ENCODE measurements around the gene MALRD1. TPM values are rescaled to one million over a fixed set of nuclear protein-coding genes. Genes with fewer than 3 reads are reported as not detected.
"Not testable (repeated sequence)": the region's sequence is repeated elsewhere in the genome, so short reads cannot be mapped to it uniquely, and the experiment has no call there.

MALRD1 gene
- total RNA-seq, 1 experiment from 2014 or later: not detected

DNA sequence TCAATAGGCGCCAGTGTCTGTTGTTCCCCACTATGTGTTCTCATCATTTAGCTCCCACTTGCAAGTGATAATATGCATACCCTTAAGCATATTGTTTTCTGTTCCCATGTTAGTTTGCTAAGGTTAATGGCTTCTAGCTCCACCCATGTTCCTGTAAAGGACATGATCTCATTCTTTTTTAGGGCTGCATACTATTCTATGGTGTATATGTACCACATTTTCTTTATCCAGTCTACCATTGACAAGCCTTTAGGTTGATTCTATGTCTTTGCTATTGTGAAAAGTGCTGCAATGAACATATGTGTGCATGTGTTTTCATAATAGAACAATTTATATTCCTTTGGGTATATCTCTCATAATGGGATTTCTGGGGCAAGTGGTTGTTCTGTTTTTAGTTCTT is 689.8 kb downstream of the MALRD1 start:
- Histone ChIP-seq H3K4me3 (no peak overlapping the region), H3K27ac (no peak overlapping the region), H3K4me1 (no peaks in the 10 kb centered on the region), H3K27me3 (no peaks in the 10 kb centered on the region), H3K36me3 (no peaks in the 10 kb centered on the region), H3K9me3 (replicated peaks) (no peaks in the 10 kb centered on the region)
- DNase-seq: no peak

DNA sequence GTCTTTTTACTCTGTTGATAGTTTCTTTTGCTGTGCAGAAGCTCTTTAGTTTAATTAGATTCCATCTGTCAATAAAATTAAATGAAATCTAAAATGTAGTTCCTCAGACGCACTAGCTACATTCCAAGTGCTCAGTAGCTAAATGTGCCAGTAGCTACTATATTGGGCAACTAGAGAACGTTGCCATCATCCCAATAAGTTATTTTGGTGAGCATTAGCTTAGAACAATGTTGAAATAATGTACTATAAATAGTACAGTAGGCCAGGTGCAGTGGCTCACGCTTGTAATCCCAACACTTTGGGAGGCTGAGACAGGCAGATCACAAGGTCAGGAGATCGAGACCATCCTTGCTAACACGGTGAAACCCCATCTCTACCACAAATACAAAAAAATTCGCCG is 690.6 kb downstream of the MALRD1 start:
- H3K27ac ChIP-seq; H3K4me1 ChIP-seq; H3K36me3 ChIP-seq; H3K27me3 ChIP-seq; DNase-seq; H3K9me3 ChIP-seq (replicated peaks); H3K4me3 ChIP-seq: not testable (repeated sequence)

DNA sequence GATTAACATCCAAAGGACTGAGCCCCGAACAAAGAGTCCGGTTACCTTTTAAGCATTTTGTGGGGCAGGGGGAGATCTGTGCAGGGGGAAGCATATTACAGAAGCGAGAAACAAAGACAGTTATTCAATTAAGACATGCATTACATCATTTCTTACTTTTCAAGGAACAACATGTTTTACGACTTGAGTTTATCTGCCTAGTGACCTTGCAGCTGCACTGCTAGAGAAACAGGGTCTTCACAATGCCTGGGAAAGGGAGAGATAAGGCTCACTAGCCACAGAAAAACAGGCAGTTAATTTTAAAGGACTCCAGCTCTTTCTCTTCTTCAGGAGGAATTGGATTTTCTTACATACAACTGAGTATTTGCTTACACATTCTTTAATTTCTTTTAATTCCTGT is 693.5 kb downstream of the MALRD1 start:
- H3K27me3 ChIP-seq; H3K4me3 ChIP-seq; H3K4me1 ChIP-seq; H3K27ac ChIP-seq; DNase-seq; H3K9me3 ChIP-seq (replicated peaks); H3K36me3 ChIP-seq: not testable (repeated sequence)

DNA sequence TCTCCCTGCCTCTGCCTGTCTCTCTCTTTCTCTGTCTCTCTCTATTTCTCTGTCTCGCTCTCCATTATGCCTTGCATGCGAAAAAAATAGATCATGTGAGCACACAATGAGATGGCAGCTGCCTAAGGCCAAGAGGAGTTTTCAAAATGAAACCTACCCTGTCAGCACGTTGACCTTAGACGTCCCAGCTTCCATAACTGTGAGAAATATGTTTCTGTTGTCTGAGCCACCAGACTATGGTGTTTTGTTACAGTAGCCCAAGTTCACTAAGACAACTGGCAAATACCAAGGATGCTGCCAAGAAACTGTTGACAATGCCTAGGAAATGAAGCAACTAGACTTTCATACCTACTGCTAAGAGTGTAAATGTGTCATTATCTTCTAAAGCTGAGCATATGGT is 697.1 kb downstream of the MALRD1 start:
- Histone ChIP-seq H3K36me3 (no peaks in the 10 kb centered on the region), H3K27ac (no peak overlapping the region), H3K27me3 (no peaks in the 10 kb centered on the region), H3K4me3 (no peak overlapping the region), H3K4me1 (no peaks in the 10 kb centered on the region), H3K9me3 (replicated peaks) (no peaks in the 10 kb centered on the region)
- DNase-seq: no peak

DNA sequence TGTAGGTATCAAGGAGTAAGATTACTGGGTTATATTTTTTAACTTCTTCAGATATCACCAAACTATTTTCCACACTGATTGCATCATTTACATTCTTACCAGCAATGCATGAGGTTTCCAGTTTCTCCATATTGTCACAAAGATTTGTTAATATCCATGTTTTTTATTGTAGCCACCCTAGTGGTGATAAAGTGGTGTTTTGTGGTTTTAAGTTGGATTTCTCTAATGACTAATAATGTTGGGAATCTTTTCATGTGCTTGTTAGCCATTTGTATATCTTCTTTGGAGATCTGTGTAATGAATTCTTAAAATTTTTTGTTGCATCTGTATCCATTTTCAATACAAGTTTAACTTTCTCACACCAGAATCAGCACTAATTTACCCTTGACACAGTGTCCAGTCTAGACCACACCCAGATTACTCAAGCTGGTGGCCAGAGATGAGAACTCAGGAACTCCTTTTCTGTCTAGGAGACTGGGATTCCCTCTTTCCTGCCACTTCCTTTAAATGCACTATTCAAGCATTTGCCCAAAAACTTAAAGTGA is 700.7 kb downstream of the MALRD1 start:
- Histone ChIP-seq H3K4me1 (no peaks in the 10 kb centered on the region), H3K27me3 (no peaks in the 10 kb centered on the region), H3K36me3 (no peaks in the 10 kb centered on the region), H3K4me3 (no peak overlapping the region), H3K9me3 (replicated peaks) (no peaks in the 10 kb centered on the region), H3K27ac (no peak overlapping the region)
- DNase-seq: no peak

DNA sequence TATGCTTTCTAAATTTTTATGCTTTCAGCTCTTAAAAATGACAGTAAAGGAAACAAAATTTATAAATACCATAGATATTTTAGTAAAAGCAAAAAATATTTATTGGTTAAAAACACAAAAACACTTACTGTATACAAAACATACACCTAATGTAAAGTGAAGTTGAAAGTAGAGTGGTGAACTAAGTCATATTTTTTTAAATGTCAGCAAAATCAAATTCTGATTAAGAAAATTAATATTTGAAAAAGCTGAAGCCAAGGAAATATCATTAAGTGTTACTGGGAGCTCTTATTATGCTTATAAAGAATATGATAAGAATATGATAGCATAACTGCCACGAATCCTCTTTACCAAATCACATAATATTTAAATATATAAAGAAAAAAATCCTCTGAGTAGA is 702.4 kb downstream of the MALRD1 start:
- H3K9me3 ChIP-seq (replicated peaks): no peaks in the 10 kb centered on the region
- no peak for DNase-seq
- no peaks in the 10 kb centered on the region for H3K27me3 ChIP-seq
- H3K4me1 ChIP-seq: no peaks in the 10 kb centered on the region
- H3K4me3 ChIP-seq: no peak overlapping the region
- no peaks in the 10 kb centered on the region for H3K36me3 ChIP-seq
- H3K27ac ChIP-seq: no peak overlapping the region

DNA sequence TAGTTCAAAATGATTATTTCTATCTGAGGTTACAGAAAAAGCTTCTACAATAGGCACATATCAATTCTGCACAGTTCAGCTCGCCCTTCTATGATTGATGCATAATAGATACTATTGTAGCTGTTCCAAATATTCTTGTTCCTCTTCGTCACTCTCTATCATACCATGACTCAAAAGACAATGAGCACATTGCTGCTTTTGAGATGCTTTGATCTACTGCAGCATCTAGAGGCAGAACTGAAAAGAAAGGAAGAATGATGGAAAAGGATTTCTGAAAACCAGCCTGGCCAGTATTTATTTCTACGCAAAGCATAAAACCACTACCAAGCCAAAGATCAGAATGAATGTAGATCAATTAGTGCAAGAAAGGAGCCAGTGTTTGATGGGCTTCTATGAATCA is 708.3 kb downstream of the MALRD1 start:
- Histone ChIP-seq H3K27ac (no peak overlapping the region), H3K4me3 (no peak overlapping the region), H3K4me1 (no peaks in the 10 kb centered on the region), H3K27me3 (no peaks in the 10 kb centered on the region), H3K36me3 (no peaks in the 10 kb centered on the region), H3K9me3 (replicated peaks) (no peaks in the 10 kb centered on the region)
- no peak for DNase-seq

DNA sequence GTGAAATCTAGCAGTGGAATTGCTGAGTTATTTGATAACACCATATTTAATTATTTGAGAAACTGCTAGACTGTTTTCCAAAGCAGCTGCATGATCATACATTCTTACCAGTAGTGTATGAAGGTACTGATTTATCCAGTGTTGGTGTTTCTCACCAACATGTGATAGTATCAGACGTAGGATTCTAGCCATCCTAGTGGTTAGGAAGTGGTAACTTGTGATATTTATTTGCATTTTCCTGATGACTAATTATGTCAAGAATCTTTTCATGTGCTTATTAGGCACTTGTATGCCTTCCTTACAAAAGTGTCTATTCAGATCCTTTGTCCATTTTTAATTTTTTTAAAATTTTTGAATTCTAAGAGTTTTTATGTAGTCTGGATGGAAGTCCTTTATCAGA is 713.4 kb downstream of the MALRD1 start:
- no peak overlapping the region for H3K27ac ChIP-seq
- no peaks in the 10 kb centered on the region for H3K4me1 ChIP-seq
- H3K36me3 ChIP-seq: no peaks in the 10 kb centered on the region
- H3K9me3 ChIP-seq (replicated peaks): no peaks in the 10 kb centered on the region
- no peak for DNase-seq
- no peaks in the 10 kb centered on the region for H3K27me3 ChIP-seq
- H3K4me3 ChIP-seq: no peak overlapping the region

DNA sequence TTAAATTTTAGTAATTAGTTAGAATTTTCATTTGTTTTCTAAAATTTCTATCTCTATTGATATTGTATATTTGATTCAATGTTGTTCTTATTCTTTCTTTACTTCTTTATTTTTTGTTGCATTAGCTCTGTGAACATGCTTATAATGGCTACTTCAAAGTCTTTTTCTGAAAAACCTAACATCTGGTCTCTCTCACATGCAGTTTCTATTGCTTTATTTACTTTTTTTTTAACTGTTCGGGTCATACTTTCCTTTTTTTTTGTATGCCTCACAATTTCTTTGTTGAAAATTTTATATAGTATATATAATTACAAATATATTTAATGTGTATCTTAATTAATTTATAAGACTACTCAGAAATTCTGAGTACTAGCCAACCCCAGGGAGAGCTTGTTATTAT is 715.5 kb downstream of the MALRD1 start:
- H3K27me3 ChIP-seq: no peaks in the 10 kb centered on the region
- no peaks in the 10 kb centered on the region for H3K9me3 ChIP-seq (replicated peaks)
- no peak for DNase-seq

DNA sequence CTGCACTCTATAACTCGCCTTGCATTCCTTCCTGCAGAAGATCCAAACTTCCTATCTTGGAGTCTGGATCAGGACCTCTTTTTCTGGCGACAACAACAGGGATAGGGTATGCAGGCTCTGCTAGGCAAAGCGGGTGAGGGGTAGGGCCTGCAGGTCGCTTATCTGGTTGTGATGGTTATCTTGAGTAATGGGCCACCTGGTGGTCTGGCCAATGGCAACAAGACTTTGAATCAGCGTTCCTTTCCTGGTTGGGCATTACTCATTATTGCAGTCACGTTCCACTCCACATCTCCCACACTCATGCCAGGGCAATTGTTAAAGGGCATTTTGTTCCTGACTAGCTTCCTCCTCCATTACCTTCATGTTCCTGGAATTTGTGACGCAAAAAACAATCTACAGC is 719.3 kb downstream of the MALRD1 start:
- H3K9me3 ChIP-seq (replicated peaks): no peaks in the 10 kb centered on the region
- peak in 1 of 2 experiments; percentile 5 for DNase-seq
- no peak overlapping the region for H3K27ac ChIP-seq
- no peaks in the 10 kb centered on the region for H3K36me3 ChIP-seq
- no peak overlapping the region for H3K4me3 ChIP-seq
- no peaks in the 10 kb centered on the region for H3K27me3 ChIP-seq
- H3K4me1 ChIP-seq: no peaks in the 10 kb centered on the region

More for the DNA sequence above, 715.5 kb downstream of the MALRD1 start:
- Histone ChIP-seq H3K36me3 (no peaks in the 10 kb centered on the region), H3K4me1 (no peaks in the 10 kb centered on the region), H3K4me3 (no peak overlapping the region), H3K27ac (no peak overlapping the region)

DNA sequence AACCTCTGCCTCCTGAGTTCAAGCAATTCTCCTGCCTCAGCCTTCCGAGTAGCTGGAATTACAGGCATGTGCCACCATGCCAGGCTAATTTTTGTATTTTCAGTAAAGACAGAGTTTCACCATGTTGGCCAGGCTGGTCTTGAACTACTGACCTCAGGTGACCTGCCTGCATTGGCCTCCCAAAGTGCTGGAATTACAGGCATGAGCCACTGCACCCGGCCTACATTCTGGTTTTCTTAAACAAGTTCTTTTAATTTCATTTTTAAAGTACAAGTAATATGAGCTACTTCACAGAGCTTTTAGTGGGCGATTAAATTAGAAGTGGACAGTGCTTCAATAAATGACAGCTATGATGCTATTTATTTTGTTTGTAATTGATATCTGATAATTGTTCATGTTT is 721.2 kb downstream of the MALRD1 start:
- not testable (repeated sequence) for H3K27ac ChIP-seq; H3K27me3 ChIP-seq; DNase-seq; H3K4me3 ChIP-seq; H3K9me3 ChIP-seq (replicated peaks); H3K4me1 ChIP-seq; H3K36me3 ChIP-seq

DNA sequence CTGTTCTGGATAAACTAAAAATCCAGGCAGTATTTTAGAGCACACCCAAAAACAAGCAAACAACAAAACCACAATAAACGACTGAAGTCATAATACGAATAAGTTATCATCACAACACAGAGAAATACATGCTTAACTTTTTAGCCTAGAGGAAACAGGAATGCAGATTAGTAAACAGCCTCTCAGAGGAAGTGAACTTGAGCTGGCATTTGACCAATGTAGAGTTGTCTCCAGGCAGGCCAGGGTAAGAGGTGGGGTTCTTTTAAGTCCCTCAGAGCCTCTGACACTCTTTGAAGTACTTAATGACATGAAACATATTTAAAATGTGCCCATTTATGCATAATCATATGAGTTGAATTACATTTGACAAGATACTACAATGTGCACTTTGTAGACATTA is 724.4 kb downstream of the MALRD1 start:
- Histone ChIP-seq H3K9me3 (replicated peaks) (no peaks in the 10 kb centered on the region), H3K27ac (no peak overlapping the region), H3K4me1 (no peaks in the 10 kb centered on the region), H3K27me3 (no peaks in the 10 kb centered on the region), H3K36me3 (no peaks in the 10 kb centered on the region), H3K4me3 (no peak overlapping the region)
- no peak for DNase-seq

DNA sequence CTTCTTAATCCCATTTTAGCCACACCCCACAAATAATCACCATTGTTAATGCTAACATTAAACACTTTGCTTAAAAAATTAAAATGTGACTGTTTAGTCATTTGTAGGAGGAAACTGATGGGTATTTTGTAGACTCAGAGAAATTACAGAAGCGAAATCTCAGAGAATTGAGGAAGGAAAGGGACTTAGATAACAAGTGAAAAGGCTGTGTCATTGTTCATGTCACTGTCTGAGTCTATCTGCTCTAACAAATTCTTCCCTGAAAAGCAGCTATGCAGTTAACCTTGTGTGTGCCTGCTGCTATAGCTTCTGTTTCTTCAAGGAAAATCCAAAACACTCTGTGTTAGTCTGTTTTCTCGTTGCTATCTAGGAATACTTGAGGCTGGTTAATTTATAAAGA is 726.7 kb downstream of the MALRD1 start:
- no peaks in the 10 kb centered on the region for H3K9me3 ChIP-seq (replicated peaks)
- H3K27me3 ChIP-seq: no peaks in the 10 kb centered on the region
- H3K4me1 ChIP-seq: no peaks in the 10 kb centered on the region
- H3K4me3 ChIP-seq: no peak overlapping the region
- no peaks in the 10 kb centered on the region for H3K36me3 ChIP-seq
- no peak for DNase-seq
- no peak overlapping the region for H3K27ac ChIP-seq

DNA sequence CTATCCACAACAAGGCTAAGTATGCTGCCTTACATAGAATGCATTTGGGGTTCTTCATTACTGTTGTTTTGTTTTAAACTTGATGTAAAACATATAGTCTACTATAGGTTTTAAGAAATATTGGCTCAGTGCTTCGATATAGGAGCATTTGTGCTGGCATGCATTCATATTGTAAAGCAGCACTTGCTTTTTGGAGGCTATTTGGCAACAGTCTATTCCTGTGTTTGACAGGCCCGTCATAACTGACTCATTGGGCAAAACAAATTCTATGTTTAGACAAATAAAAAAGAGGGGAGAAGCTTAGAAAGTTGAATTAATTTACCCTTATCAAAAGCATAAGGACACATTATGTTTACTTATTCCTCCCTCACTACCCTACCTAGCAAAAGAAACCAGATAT is 729.2 kb downstream of the MALRD1 start:
- H3K36me3 ChIP-seq: no peaks in the 10 kb centered on the region
- no peaks in the 10 kb centered on the region for H3K4me1 ChIP-seq
- H3K27me3 ChIP-seq: no peaks in the 10 kb centered on the region
- H3K4me3 ChIP-seq: no peak overlapping the region
- no peak overlapping the region for H3K27ac ChIP-seq
- H3K9me3 ChIP-seq (replicated peaks): no peaks in the 10 kb centered on the region
- no peak for DNase-seq

DNA sequence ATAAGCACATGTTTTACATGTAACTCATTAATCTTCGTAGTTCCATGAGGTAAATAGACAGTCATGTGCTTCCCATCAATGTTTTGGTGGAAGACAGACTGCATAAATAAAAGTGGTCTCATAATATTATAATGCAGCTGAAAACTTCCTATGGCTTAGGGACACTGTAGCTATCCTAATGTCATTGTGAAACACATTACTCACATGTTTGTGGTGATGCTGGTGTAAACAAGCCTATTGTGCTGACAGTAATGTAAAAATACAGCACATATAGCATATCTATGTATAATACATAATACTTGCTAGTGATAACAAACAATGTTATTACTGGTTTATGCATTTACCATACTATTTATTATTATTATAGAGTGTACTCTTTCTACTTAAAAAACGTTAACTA is 730.4 kb downstream of the MALRD1 start:
- no peaks in the 10 kb centered on the region for H3K36me3 ChIP-seq
- no peaks in the 10 kb centered on the region for H3K9me3 ChIP-seq (replicated peaks)
- H3K4me3 ChIP-seq: no peak overlapping the region
- H3K27me3 ChIP-seq: no peaks in the 10 kb centered on the region
- no peak for DNase-seq
- no peaks in the 10 kb centered on the region for H3K4me1 ChIP-seq
- H3K27ac ChIP-seq: no peak overlapping the region

DNA sequence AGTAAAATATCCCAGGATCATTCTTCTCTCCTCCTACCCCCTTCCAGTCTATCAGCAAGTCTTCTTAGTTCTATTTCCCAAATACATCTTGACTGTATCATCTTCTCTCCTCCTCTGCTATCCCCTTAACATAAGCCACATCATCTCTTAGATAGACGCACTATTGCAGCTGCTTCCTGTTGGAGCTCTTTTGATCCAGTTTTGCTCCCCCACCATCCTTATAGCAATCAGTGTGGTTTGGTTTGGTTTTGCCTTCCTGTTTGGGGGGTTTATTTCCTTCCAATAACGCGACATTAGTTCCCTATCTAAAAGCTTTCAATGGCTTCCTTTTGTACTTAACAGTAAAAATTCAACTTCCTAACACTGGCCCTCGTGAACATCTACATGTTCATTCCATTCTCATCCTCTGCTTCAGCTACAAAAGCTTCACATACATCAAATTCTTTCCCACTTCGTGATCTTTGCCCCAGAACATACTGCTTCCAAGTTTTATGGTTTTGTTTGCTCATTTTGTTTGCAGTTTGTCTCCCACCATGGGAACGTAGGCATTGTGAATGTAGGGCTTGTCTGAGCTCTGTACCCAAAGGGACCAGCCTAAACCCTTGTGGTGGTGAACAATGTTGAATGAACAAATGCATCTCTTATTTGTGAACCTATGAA is 734.0 kb downstream of the MALRD1 start:
- no peaks in the 10 kb centered on the region for H3K36me3 ChIP-seq
- no peak overlapping the region for H3K4me3 ChIP-seq
- no peaks in the 10 kb centered on the region for H3K9me3 ChIP-seq (replicated peaks)
- DNase-seq: no peak
- H3K27ac ChIP-seq: no peak overlapping the region
- H3K4me1 ChIP-seq: no peaks in the 10 kb centered on the region
- no peaks in the 10 kb centered on the region for H3K27me3 ChIP-seq
